Omental fat pad (tissue), 4 donors: ENCODE results near the gene VWA3B. TPM values are rescaled to one million over a fixed set of nuclear protein-coding genes. Genes with fewer than 3 reads are reported as not detected.
A peak's percentile ranks its signal among the peaks of the same experiment; 100 is the strongest.

Source experiments
- ATAC-seq: fragments of 150-250 bp; one replicate; pipeline ENCODE4 v1.9.1; 2016; ENCODE audit warnings: mild to moderate bottlenecking, moderate library complexity; ENCODE audit not compliant: low FRiP score
- DNase-seq: peaks from one replicate; pipeline ENCODE4 v3.0.0-alpha.2; 2019; ENCODE audit warnings: low spot score
- CTCF ChIP-seq, 3 donors: fragments of 450-650 bp; IDR thresholded peaks; one replicate each; pipeline ENCODE4 v1.5.1; 2016 to 2017; ENCODE audit warnings: antibody characterized with exemption in 3 of 3, mild to moderate bottlenecking in 3 of 3, moderate library complexity in 2 of 3
- total RNA-seq, 4 donors: library from RNA; depleted of rRNA; stranded (reverse); fragments of >200 nt; gene quantifications; one replicate each; pipeline ENCODE4 v1.1.0, GENCODE V29; 2016

The VWA3B gene
- total RNA-seq, 4 donors from 2014 or later, result 0.32 TPM; not detected in 3

- DNase-seq, result no peak
- no peak for TF ChIP-seq CTCF (IDR thresholded peaks at IDR 0.05)
- ATAC-seq, result no peak
Measured at GRCh38 chr2:98148595-98149332, 61.8 kb downstream of the VWA3B start.

- peak; percentile 70 for ATAC-seq
- no peak for TF ChIP-seq CTCF (IDR thresholded peaks at IDR 0.05)
- no peak for DNase-seq
Measured at GRCh38 chr2:98149333-98149697, 62.3 kb downstream of the VWA3B start.

GRCh38 chr2:98153481-98153880 is 66.5 kb downstream of the VWA3B start:
- DNase-seq, result no peak
- no peak for ATAC-seq
- TF ChIP-seq CTCF (IDR thresholded peaks at IDR 0.05), result no peak

- ATAC-seq, result no peak
- no peak for DNase-seq
- TF ChIP-seq CTCF (IDR thresholded peaks at IDR 0.05), result no peak
Measured at GRCh38 chr2:98155291-98155690, 68.3 kb downstream of the VWA3B start.

GRCh38 chr2:98155716-98156115 is 68.7 kb downstream of the VWA3B start:
- ATAC-seq, result no peak
- DNase-seq, result no peak
- TF ChIP-seq CTCF (IDR thresholded peaks at IDR 0.05), result no peak

- TF ChIP-seq CTCF (IDR thresholded peaks at IDR 0.05), result no peak
- DNase-seq, result no peak
- no peak for ATAC-seq
Measured at GRCh38 chr2:98156304-98156703, 69.3 kb downstream of the VWA3B start.

GRCh38 chr2:98157557-98157956 is 70.6 kb downstream of the VWA3B start:
- DNase-seq (no peak), ATAC-seq (no peak)
- no peak for TF ChIP-seq CTCF (IDR thresholded peaks at IDR 0.05)
